Measurements from ENCODE around the gene ABCA4.

ABCA4 gene

DNA sequence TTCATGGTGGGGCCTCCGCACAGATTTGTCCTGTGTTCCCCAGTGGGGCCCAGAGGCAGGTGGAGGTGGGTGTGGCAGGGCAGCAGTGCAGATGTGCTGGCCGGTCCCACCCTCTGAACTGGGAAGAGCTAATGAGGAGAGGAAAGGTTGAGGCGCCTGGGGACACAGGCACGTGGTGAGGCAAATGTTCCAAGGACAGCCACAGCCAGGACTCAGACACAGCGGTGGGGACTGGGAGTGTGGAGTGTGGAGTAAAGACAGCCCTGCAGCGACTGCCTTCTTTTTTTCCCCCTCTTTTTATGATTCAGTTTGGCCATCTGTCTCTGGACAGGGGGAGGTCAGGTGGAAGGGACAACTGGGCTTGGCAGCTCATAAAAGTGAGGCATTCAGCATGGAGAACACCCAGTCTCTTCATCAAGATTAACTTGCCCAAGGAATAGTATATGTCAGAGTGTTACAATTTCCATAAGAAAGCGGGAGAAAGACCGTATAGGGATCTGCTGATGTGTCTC lies 107.5 kb downstream of the ABCA4 start (continued):
- TF ChIP-seq, protein P1, sequence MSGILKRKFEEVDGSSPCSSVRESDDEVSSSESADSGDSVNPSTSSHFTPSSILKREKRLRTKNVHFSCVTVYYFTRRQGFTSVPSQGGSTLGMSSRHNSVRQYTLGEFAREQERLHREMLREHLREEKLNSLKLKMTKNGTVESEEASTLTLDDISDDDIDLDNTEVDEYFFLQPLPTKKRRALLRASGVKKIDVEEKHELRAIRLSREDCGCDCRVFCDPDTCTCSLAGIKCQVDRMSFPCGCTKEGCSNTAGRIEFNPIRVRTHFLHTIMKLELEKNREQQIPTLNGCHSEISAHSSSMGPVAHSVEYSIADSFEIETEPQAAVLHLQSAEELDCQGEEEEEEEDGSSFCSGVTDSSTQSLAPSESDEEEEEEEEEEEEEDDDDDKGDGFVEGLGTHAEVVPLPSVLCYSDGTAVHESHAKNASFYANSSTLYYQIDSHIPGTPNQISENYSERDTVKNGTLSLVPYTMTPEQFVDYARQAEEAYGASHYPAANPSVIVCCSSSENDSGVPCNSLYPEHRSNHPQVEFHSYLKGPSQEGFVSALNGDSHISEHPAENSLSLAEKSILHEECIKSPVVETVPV (CRISPR knock-in tag; IDR thresholded peaks at IDR 0.05): no peak
- TF ChIP-seq SNAI2 (CRISPR knock-in tag; IDR thresholded peaks at IDR 0.05) (no peak), ZFP3 (CRISPR knock-in tag; IDR thresholded peaks at IDR 0.05) (no peak), CSDC2 (CRISPR knock-in tag; IDR thresholded peaks at IDR 0.05) (no peak), ZNF565 (CRISPR knock-in tag; conservative IDR thresholded peaks at IDR 0.05; ENCODE audit: low read depth) (no peak), PPARA (CRISPR knock-in tag; IDR thresholded peaks at IDR 0.05; ENCODE audit: borderline replicate concordance) (no peak), ISL1 (CRISPR knock-in tag; IDR thresholded peaks at IDR 0.05) (no peak)

DNA sequence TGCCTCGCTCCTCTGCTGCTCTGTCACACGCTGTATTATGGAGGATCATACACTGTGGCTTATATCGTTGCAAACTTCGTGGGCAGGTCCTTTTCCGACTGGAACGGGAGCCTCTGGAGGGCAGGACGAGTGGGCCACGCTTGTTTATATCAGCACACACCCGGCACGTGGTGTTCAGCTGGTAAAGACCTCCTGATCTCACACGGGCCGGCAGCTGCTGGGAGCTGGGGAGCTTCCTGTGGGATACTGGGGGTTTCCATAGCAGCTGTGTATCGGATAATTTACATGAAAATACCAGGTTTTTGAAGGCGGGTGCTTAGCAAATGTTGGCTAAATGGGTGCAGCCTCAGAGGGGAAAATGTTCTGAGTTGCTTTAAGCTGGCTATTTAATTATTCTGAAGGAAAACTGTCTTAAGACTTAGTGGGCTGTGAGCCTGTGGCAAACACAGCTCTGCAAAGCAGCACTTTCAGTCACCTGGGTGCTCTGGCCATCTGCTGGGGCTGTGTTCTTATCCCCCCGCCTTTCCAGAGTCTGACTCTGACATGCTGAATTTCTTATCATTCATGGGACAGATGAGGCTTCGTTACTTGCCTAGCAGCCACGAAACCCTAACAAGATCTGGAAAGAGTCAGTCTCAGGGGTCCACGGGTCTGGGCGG lies 108.1 kb downstream of the ABCA4 start:
- TF ChIP-seq ZNF70 (CRISPR knock-in tag; IDR thresholded peaks at IDR 0.05) (no peak), TCF4 (CRISPR knock-in tag; IDR thresholded peaks at IDR 0.05; ENCODE audit: borderline replicate concordance) (no peak)
- ATAC-seq: no peak

DNA sequence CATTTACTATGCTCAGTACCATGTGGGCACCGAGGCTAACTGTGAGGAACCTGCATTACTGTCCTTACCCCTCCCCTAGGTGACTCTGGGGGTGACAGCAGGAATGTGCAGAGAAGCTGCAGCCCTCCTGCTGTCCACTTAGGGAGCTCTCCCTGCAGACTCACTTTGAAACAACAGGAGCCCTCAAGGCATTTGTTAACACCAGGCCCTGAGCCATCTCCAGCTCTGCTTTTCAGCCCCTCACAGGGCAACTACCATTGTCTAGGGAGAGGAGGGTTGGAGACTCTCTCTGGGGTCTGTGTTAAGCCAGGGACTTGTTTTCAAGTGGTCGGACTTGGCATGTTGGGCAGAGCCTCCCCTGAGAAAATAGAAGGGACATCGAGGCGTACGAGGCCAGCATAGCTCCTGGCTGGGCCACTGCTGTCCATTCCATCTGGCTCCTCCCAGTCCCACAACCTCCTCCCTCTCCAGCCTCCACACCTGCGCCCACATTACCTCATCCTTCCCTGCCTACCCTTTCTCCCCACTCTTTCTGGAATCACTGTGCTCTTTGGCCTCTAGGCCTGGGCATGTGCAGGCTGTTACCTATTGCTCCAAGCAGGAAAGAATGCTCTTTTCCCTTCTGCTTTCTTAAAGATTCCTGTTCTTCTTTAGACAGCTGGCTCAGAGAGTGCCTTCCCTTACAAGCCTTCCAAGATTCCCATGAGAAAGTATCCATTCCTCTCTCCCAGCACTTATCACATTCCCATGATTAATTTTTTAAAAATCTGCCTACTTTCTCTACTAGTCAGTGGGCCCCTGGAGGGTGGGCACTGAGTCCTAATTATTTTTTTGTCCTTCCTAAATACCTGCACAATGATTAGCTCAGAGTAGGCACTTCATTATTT lies 109.0 kb downstream of the ABCA4 start:
- TF ChIP-seq RARB (CRISPR knock-in tag; IDR thresholded peaks at IDR 0.05) (no peak), ESRRG (CRISPR knock-in tag; IDR thresholded peaks at IDR 0.05) (no peak), ZFP3 (CRISPR knock-in tag; IDR thresholded peaks at IDR 0.05) (no peak)
- TF ChIP-seq, protein P2, sequence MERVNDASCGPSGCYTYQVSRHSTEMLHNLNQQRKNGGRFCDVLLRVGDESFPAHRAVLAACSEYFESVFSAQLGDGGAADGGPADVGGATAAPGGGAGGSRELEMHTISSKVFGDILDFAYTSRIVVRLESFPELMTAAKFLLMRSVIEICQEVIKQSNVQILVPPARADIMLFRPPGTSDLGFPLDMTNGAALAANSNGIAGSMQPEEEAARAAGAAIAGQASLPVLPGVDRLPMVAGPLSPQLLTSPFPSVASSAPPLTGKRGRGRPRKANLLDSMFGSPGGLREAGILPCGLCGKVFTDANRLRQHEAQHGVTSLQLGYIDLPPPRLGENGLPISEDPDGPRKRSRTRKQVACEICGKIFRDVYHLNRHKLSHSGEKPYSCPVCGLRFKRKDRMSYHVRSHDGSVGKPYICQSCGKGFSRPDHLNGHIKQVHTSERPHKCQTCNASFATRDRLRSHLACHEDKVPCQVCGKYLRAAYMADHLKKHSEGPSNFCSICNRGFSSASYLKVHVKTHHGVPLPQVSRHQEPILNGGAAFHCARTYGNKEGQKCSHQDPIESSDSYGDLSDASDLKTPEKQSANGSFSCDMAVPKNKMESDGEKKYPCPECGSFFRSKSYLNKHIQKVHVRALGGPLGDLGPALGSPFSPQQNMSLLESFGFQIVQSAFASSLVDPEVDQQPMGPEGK (CRISPR knock-in tag; IDR thresholded peaks at IDR 0.05; ENCODE audit: borderline replicate concordance): no peak
- no peak for ATAC-seq

DNA sequence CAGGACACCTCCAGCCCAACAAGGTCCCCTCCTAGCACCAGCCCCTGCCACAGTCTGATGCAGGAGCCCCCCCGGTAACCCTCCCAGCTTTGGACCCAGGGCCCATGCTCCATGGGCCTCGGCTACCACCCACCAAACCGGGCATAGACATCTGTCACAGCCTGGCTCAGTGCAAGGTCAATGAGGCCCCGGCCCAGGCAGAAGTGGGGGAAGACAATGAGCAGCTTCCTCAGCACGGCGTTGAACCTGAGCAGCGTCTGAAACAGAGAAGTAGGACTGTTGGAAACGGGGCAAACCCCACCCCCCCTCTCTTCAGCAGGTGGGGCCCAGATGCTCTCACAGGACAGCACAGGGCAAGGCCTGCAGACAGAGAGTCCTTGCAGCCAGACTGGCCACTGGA lies 109.8 kb downstream of the ABCA4 start:
- TF ChIP-seq RARB (CRISPR knock-in tag; IDR thresholded peaks at IDR 0.05) (no peak), ZFP30 (CRISPR knock-in tag; IDR thresholded peaks at IDR 0.05) (no peak), ZC3H10 (CRISPR knock-in tag; IDR thresholded peaks at IDR 0.05) (no peak), SNAI2 (CRISPR knock-in tag; IDR thresholded peaks at IDR 0.05) (no peak), PPARA (CRISPR knock-in tag; IDR thresholded peaks at IDR 0.05; ENCODE audit: borderline replicate concordance) (no peak), ESRRG (CRISPR knock-in tag; IDR thresholded peaks at IDR 0.05) (no peak), GLIS3 (CRISPR knock-in tag; IDR thresholded peaks at IDR 0.05) (no peak), BACH2 (CRISPR knock-in tag; IDR thresholded peaks at IDR 0.05; ENCODE audit: borderline replicate concordance) (no peak), CSDC2 (CRISPR knock-in tag; IDR thresholded peaks at IDR 0.05) (no peak), TCF4 (CRISPR knock-in tag; IDR thresholded peaks at IDR 0.05; ENCODE audit: borderline replicate concordance) (no peak), ZNF8 (CRISPR knock-in tag; IDR thresholded peaks at IDR 0.05) (no peak)
- TF ChIP-seq, protein P3, sequence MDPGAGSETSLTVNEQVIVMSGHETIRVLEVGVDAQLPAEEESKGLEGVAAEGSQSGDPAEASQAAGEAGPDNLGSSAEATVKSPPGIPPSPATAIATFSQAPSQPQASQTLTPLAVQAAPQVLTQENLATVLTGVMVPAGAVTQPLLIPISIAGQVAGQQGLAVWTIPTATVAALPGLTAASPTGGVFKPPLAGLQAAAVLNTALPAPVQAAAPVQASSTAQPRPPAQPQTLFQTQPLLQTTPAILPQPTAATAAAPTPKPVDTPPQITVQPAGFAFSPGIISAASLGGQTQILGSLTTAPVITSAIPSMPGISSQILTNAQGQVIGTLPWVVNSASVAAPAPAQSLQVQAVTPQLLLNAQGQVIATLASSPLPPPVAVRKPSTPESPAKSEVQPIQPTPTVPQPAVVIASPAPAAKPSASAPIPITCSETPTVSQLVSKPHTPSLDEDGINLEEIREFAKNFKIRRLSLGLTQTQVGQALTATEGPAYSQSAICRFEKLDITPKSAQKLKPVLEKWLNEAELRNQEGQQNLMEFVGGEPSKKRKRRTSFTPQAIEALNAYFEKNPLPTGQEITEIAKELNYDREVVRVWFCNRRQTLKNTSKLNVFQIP (CRISPR knock-in tag; IDR thresholded peaks at IDR 0.05; ENCODE audit: borderline replicate concordance, low read depth): no peak
- TF ChIP-seq, protein P1 (CRISPR knock-in tag; IDR thresholded peaks at IDR 0.05): no peak
- no peak for ATAC-seq

DNA sequence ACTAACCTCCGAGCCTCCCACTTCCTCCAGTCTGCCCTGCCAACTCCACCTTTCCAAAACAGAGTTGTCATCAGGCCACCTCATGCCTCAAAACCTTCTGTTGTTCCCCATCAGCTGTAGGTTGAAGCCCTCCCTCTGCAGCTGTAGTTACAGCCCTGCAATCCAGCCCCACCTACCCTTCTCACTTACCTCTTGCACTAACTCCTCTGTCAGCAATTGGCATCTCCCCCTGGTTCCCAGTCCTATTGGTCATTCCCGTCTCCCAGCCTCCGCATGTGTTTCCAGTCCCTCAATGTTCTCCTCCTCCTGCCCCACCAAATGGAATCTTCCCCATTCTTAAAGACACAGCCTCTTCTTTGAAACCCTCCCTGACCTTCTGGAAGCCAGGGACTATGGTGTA lies 111.6 kb downstream of the ABCA4 start:
- ATAC-seq: no peak
- TF ChIP-seq, protein P4, sequence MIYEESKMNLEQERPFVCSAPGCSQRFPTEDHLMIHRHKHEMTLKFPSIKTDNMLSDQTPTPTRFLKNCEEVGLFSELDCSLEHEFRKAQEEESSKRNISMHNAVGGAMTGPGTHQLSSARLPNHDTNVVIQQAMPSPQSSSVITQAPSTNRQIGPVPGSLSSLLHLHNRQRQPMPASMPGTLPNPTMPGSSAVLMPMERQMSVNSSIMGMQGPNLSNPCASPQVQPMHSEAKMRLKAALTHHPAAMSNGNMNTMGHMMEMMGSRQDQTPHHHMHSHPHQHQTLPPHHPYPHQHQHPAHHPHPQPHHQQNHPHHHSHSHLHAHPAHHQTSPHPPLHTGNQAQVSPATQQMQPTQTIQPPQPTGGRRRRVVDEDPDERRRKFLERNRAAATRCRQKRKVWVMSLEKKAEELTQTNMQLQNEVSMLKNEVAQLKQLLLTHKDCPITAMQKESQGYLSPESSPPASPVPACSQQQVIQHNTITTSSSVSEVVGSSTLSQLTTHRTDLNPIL (CRISPR knock-in tag; IDR thresholded peaks at IDR 0.05; ENCODE audit: low read depth): no peak
- TF ChIP-seq ZNF70 (CRISPR knock-in tag; IDR thresholded peaks at IDR 0.05) (no peak), ZNF8 (CRISPR knock-in tag; IDR thresholded peaks at IDR 0.05) (no peak), GLIS3 (CRISPR knock-in tag; IDR thresholded peaks at IDR 0.05) (no peak), ZFP30 (CRISPR knock-in tag; IDR thresholded peaks at IDR 0.05) (no peak), RARB (CRISPR knock-in tag; IDR thresholded peaks at IDR 0.05) (no peak)
- TF ChIP-seq, protein P2 (CRISPR knock-in tag; IDR thresholded peaks at IDR 0.05; ENCODE audit: borderline replicate concordance): no peak

Data from SK-N-SH treated with all-trans-retinoic acid at 6 μM for 48 hours (cell line).